ENCODE measurements around the gene CRLF3.
"Not testable (repeated sequence)": the region's sequence is repeated elsewhere in the genome, so short reads cannot be mapped to it uniquely, and the experiment has no call there.

Gene CRLF3

GRCh38 chr17:30816165-30816564 is 8.3 kb downstream of the CRLF3 start:
- no peak overlapping the region for H3K4me3 ChIP-seq (ENCODE audit: low read depth in 1 of 5, low read length in 5 of 5)

GRCh38 chr17:30814860-30815259 is 9.6 kb downstream of the CRLF3 start:
- H3K36me3 ChIP-seq (ENCODE audit: control insufficient read depth in 5 of 5, insufficient read depth in 5 of 5, low read length in 5 of 5); H3K9me3 ChIP-seq (ENCODE audit: control insufficient read depth in 5 of 5, low read length in 5 of 5); H3K27ac ChIP-seq (ENCODE audit: low read depth, low read length); H3K9ac ChIP-seq (ENCODE audit: low read length in 5 of 5); H3K27me3 ChIP-seq (ENCODE audit: control insufficient read depth in 5 of 5, insufficient read depth in 4 of 5, low read length in 5 of 5); H3K4me3 ChIP-seq (ENCODE audit: low read depth in 1 of 5, low read length in 5 of 5): not testable (repeated sequence)
- H3K4me1 ChIP-seq (ENCODE audit: control insufficient read depth in 5 of 5, insufficient read depth in 5 of 5, low read length in 5 of 5): peaks cover 0 to 13% (median 5%) of the 10 kb centered on the region in 5 donors

More at GRCh38 chr17:30816165-30816564, 8.3 kb downstream of the CRLF3 start:
- Histone ChIP-seq H3K27me3 (ENCODE audit: control insufficient read depth in 5 of 5, insufficient read depth in 4 of 5, low read length in 5 of 5) (no peaks in the 10 kb centered on the region), H3K27ac (ENCODE audit: low read depth, low read length) (no peak overlapping the region), H3K4me1 (ENCODE audit: control insufficient read depth in 5 of 5, insufficient read depth in 5 of 5, low read length in 5 of 5) (peaks cover 0 to 20% (median 8%) of the 10 kb centered on the region in 5 donors), H3K9ac (ENCODE audit: low read length in 5 of 5) (no peak overlapping the region), H3K9me3 (ENCODE audit: control insufficient read depth in 5 of 5, low read length in 5 of 5) (no peaks in the 10 kb centered on the region), H3K36me3 (ENCODE audit: control insufficient read depth in 5 of 5, insufficient read depth in 5 of 5, low read length in 5 of 5) (no peaks in the 10 kb centered on the region)

GRCh38 chr17:30814236-30814635 is 10.3 kb downstream of the CRLF3 start:
- not testable (repeated sequence) for H3K9me3 ChIP-seq (ENCODE audit: control insufficient read depth in 5 of 5, low read length in 5 of 5); H3K9ac ChIP-seq (ENCODE audit: low read length in 5 of 5); H3K4me3 ChIP-seq (ENCODE audit: low read depth in 1 of 5, low read length in 5 of 5); H3K27ac ChIP-seq (ENCODE audit: low read depth, low read length); H3K36me3 ChIP-seq (ENCODE audit: control insufficient read depth in 5 of 5, insufficient read depth in 5 of 5, low read length in 5 of 5); H3K27me3 ChIP-seq (ENCODE audit: control insufficient read depth in 5 of 5, insufficient read depth in 4 of 5, low read length in 5 of 5)
- H3K4me1 ChIP-seq (ENCODE audit: control insufficient read depth in 5 of 5, insufficient read depth in 5 of 5, low read length in 5 of 5): peaks cover 0 to 11% (median 4%) of the 10 kb centered on the region in 5 donors

GRCh38 chr17:30812218-30813177 is 12.0 kb downstream of the CRLF3 start:
- no peaks in the 10 kb centered on the region for H3K9me3 ChIP-seq (ENCODE audit: control insufficient read depth in 5 of 5, low read length in 5 of 5)
- H3K36me3 ChIP-seq (ENCODE audit: control insufficient read depth in 5 of 5, insufficient read depth in 5 of 5, low read length in 5 of 5): peaks cover 0 to 3% (median 0%) of the 10 kb centered on the region in 5 donors
- no peak overlapping the region for H3K4me3 ChIP-seq (ENCODE audit: low read depth in 1 of 5, low read length in 5 of 5)
- peaks cover 0 to 14% (median 5%) of the 10 kb centered on the region in 5 donors for H3K4me1 ChIP-seq (ENCODE audit: control insufficient read depth in 5 of 5, insufficient read depth in 5 of 5, low read length in 5 of 5)
- no peaks in the 10 kb centered on the region for H3K27me3 ChIP-seq (ENCODE audit: control insufficient read depth in 5 of 5, insufficient read depth in 4 of 5, low read length in 5 of 5)
- H3K9ac ChIP-seq (ENCODE audit: low read length in 5 of 5): no peak overlapping the region
- no peak overlapping the region for H3K27ac ChIP-seq (ENCODE audit: low read depth, low read length)

- H3K4me3 ChIP-seq (ENCODE audit: low read depth in 1 of 5, low read length in 5 of 5): no peak overlapping the region
- peaks cover 0 to 14% (median 5%) of the 10 kb centered on the region in 5 donors for H3K4me1 ChIP-seq (ENCODE audit: control insufficient read depth in 5 of 5, insufficient read depth in 5 of 5, low read length in 5 of 5)
- peaks cover 0 to 3% (median 0%) of the 10 kb centered on the region in 5 donors for H3K36me3 ChIP-seq (ENCODE audit: control insufficient read depth in 5 of 5, insufficient read depth in 5 of 5, low read length in 5 of 5)
- no peaks in the 10 kb centered on the region for H3K9me3 ChIP-seq (ENCODE audit: control insufficient read depth in 5 of 5, low read length in 5 of 5)
- H3K9ac ChIP-seq (ENCODE audit: low read length in 5 of 5): no peak overlapping the region
- no peaks in the 10 kb centered on the region for H3K27me3 ChIP-seq (ENCODE audit: control insufficient read depth in 5 of 5, insufficient read depth in 4 of 5, low read length in 5 of 5)
- no peak overlapping the region for H3K27ac ChIP-seq (ENCODE audit: low read depth, low read length)
These were observed 14.6 kb downstream of the CRLF3 start for GRCh38 chr17:30809867-30810266.

GRCh38 chr17:30808785-30809286 is 15.7 kb downstream of the CRLF3 start:
- H3K9ac ChIP-seq (ENCODE audit: low read length in 5 of 5): peak overlapping the region in 1 of 5 donors; percentile 1
- peak overlapping the region in 2 of 5 donors; percentile 34 to 37 for H3K4me3 ChIP-seq (ENCODE audit: low read depth in 1 of 5, low read length in 5 of 5)
- no peak overlapping the region for H3K27ac ChIP-seq (ENCODE audit: low read depth, low read length)

GRCh38 chr17:30807896-30808295 is 16.6 kb downstream of the CRLF3 start:
- Histone ChIP-seq H3K4me1 (ENCODE audit: control insufficient read depth in 5 of 5, insufficient read depth in 5 of 5, low read length in 5 of 5) (peaks cover 0 to 14% (median 2%) of the 10 kb centered on the region in 5 donors), H3K36me3 (ENCODE audit: control insufficient read depth in 5 of 5, insufficient read depth in 5 of 5, low read length in 5 of 5) (peaks cover 6 to 9% (median 9%) of the 10 kb centered on the region in 5 donors), H3K9ac (ENCODE audit: low read length in 5 of 5) (no peak overlapping the region), H3K27me3 (ENCODE audit: control insufficient read depth in 5 of 5, insufficient read depth in 4 of 5, low read length in 5 of 5) (no peaks in the 10 kb centered on the region), H3K9me3 (ENCODE audit: control insufficient read depth in 5 of 5, low read length in 5 of 5) (no peaks in the 10 kb centered on the region), H3K4me3 (ENCODE audit: low read depth in 1 of 5, low read length in 5 of 5) (no peak overlapping the region), H3K27ac (ENCODE audit: low read depth, low read length) (no peak overlapping the region)

More at GRCh38 chr17:30808785-30809286, 15.7 kb downstream of the CRLF3 start:
- H3K4me1 ChIP-seq (ENCODE audit: control insufficient read depth in 5 of 5, insufficient read depth in 5 of 5, low read length in 5 of 5): peaks cover 0 to 14% (median 2%) of the 10 kb centered on the region in 5 donors
- no peaks in the 10 kb centered on the region for H3K9me3 ChIP-seq (ENCODE audit: control insufficient read depth in 5 of 5, low read length in 5 of 5)
- H3K36me3 ChIP-seq (ENCODE audit: control insufficient read depth in 5 of 5, insufficient read depth in 5 of 5, low read length in 5 of 5): peaks cover 0 to 4% (median under 1%) of the 10 kb centered on the region in 5 donors
- H3K27me3 ChIP-seq (ENCODE audit: control insufficient read depth in 5 of 5, insufficient read depth in 4 of 5, low read length in 5 of 5): no peaks in the 10 kb centered on the region

DNA sequence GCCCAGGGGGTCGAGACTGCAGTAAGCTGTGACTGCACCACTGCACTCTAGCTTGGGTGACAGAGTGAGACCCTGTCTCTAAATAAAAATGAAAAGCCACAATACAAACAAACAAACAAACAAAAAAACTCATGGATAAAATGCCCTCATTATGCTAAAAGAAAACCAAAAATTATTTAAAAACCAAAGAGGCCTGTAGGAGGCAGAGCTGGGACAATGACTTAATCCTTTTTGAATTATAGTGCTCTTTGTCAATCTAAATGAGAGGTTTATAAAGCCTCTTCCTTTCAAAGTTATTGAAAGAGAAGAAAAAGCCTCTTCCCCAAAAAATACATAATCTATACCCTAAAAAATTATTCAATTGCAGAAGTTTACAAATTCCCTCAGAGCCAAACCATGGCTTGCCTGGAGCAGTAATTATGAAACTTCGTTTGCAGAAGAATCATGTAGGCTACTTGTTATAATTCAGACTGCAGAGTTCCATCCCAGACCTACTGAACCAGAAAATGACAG is 18.5 kb downstream of the CRLF3 start:
- Histone ChIP-seq H3K27ac (ENCODE audit: low read depth, low read length) (no peak overlapping the region), H3K9ac (ENCODE audit: low read length in 5 of 5) (peak overlapping the region in 1 of 5 donors; percentile 7), H3K9me3 (ENCODE audit: control insufficient read depth in 5 of 5, low read length in 5 of 5) (no peaks in the 10 kb centered on the region), H3K36me3 (ENCODE audit: control insufficient read depth in 5 of 5, insufficient read depth in 5 of 5, low read length in 5 of 5) (peaks cover 6 to 28% (median 19%) of the 10 kb centered on the region in 5 donors), H3K27me3 (ENCODE audit: control insufficient read depth in 5 of 5, insufficient read depth in 4 of 5, low read length in 5 of 5) (no peaks in the 10 kb centered on the region), H3K4me1 (ENCODE audit: control insufficient read depth in 5 of 5, insufficient read depth in 5 of 5, low read length in 5 of 5) (peaks cover 0 to 12% (median 2%) of the 10 kb centered on the region in 5 donors), H3K4me3 (ENCODE audit: low read depth in 1 of 5, low read length in 5 of 5) (no peak overlapping the region)

DNA sequence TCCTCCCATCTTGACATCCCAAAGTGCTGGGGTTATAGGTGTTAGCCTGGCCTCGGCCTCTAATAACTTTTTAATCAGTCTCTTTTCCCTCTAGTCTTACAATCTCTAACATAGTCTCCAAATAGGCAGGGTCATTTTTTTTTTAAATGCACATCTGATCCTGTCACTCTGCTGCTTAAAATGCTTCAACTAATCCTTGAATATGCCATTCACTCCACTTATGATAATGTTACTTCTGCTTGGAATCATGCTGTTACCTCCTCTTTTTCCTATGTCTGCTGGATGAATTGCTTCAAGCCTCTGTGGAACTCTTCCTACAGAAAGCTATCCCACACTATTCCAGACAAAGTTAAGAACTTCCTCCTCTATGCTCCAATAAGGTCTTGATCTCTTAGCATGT is 22.8 kb downstream of the CRLF3 start:
- Histone ChIP-seq H3K9me3 (ENCODE audit: control insufficient read depth in 5 of 5, low read length in 5 of 5) (no peaks in the 10 kb centered on the region), H3K36me3 (ENCODE audit: control insufficient read depth in 5 of 5, insufficient read depth in 5 of 5, low read length in 5 of 5) (peaks cover 7 to 46% (median 22%) of the 10 kb centered on the region in 5 donors), H3K9ac (ENCODE audit: low read length in 5 of 5) (no peak overlapping the region), H3K4me3 (ENCODE audit: low read depth in 1 of 5, low read length in 5 of 5) (no peak overlapping the region), H3K27me3 (ENCODE audit: control insufficient read depth in 5 of 5, insufficient read depth in 4 of 5, low read length in 5 of 5) (no peaks in the 10 kb centered on the region), H3K27ac (ENCODE audit: low read depth, low read length) (no peak overlapping the region), H3K4me1 (ENCODE audit: control insufficient read depth in 5 of 5, insufficient read depth in 5 of 5, low read length in 5 of 5) (peaks cover 0 to 2% (median 0%) of the 10 kb centered on the region in 5 donors)

GRCh38 chr17:30796016-30796415 is 28.5 kb downstream of the CRLF3 start:
- Histone ChIP-seq H3K9me3 (ENCODE audit: control insufficient read depth in 5 of 5, low read length in 5 of 5) (no peaks in the 10 kb centered on the region), H3K27ac (ENCODE audit: low read depth, low read length) (no peak overlapping the region), H3K4me3 (ENCODE audit: low read depth in 1 of 5, low read length in 5 of 5) (no peak overlapping the region), H3K4me1 (ENCODE audit: control insufficient read depth in 5 of 5, insufficient read depth in 5 of 5, low read length in 5 of 5) (no peaks in the 10 kb centered on the region), H3K9ac (ENCODE audit: low read length in 5 of 5) (no peak overlapping the region), H3K27me3 (ENCODE audit: control insufficient read depth in 5 of 5, insufficient read depth in 4 of 5, low read length in 5 of 5) (no peaks in the 10 kb centered on the region), H3K36me3 (ENCODE audit: control insufficient read depth in 5 of 5, insufficient read depth in 5 of 5, low read length in 5 of 5) (peaks cover 13 to 62% (median 35%) of the 10 kb centered on the region in 5 donors)

Measured in subcutaneous abdominal adipose tissue (tissue), 5 donors.